PFSK-1 (cell line): Measurements from ENCODE around the gene ARHGAP27.

ENCODE experiments used
- FOXP2 ChIP-seq: optimal IDR thresholded peaks from 2 replicates; pipeline ENCODE3; 2011; ENCODE audit warnings: borderline replicate concordance, control low read depth, inconsistent platforms; ENCODE audit not compliant: insufficient read depth; ENCODE audit errors: extremely low read length, extremely low read depth
- POLR2AphosphoS5 ChIP-seq: IDR thresholded peaks from 2 replicates; pipeline ENCODE4 v1.6.1; 2012; ENCODE audit warnings: low read depth, mild to moderate bottlenecking, control low read depth, low read length, moderate library complexity
- REST ChIP-seq, 2 experiments: IDR thresholded peaks; 2 replicates each; pipeline versions ENCODE4 v1.6.1 to v1.8.0; 2011 to 2012; ENCODE audit warnings: low read depth in 2 of 2, low read length in 2 of 2, control low read depth in 1 of 2, inconsistent platforms in 1 of 2, mild to moderate bottlenecking in 1 of 2, moderate library complexity in 1 of 2; ENCODE audit not compliant: insufficient read depth in 1 of 2
- SIN3A ChIP-seq: IDR thresholded peaks from 2 replicates; pipeline ENCODE4 v1.6.1; 2012; ENCODE audit warnings: mild to moderate bottlenecking, low read length, moderate library complexity, borderline replicate concordance; ENCODE audit not compliant: insufficient read depth
- TAF1 ChIP-seq: IDR thresholded peaks from 2 replicates; pipeline ENCODE4 v1.6.1; 2012; ENCODE audit warnings: low read length, control low read depth, borderline replicate concordance; ENCODE audit not compliant: insufficient read depth

Gene ARHGAP27

GRCh38 chr17:45369421-45369820, 63.2 kb downstream of the ARHGAP27 start:
- no peak for TF ChIP-seq SIN3A
- no peak for TF ChIP-seq REST (IDR thresholded peaks at IDR 0.05; ENCODE audit: insufficient read depth in 1 of 2, low read depth in 2 of 2, low read length in 2 of 2)
- TF ChIP-seq TAF1, result no peak
- TF ChIP-seq POLR2AphosphoS5, result no peak
- TF ChIP-seq FOXP2, result no peak

- no peak for TF ChIP-seq REST (IDR thresholded peaks at IDR 0.05; ENCODE audit: insufficient read depth in 1 of 2, low read depth in 2 of 2, low read length in 2 of 2)
- TF ChIP-seq POLR2AphosphoS5, result no peak
- no peak for TF ChIP-seq SIN3A
- TF ChIP-seq FOXP2, result no peak
- no peak for TF ChIP-seq TAF1
Measured at GRCh38 chr17:45368651-45369050, 64.0 kb downstream of the ARHGAP27 start.

DNA sequence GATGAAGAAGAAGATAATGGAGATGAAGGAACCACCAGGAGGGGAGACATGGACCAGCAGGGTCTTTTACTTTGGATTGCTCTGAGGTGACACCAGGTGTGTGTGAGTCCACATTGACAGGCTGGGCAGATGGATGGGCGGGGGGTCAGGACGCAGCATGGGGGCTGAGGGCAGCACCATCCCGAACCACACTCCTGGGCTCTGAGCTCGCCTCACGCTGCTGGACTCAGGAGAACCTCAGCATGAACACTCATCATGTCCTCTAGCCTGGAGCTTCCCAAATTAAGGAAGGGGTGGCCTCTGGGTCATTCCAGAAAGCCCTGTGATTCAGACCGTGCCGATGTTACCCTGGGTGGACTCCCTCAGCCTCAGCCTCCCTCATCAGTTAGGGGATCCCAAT, 65.5 kb downstream of the ARHGAP27 start:
- TF ChIP-seq FOXP2, result no peak
- TF ChIP-seq TAF1, result no peak
- TF ChIP-seq SIN3A, result no peak
- no peak for TF ChIP-seq REST (IDR thresholded peaks at IDR 0.05; ENCODE audit: insufficient read depth in 1 of 2, low read depth in 2 of 2, low read length in 2 of 2)
- TF ChIP-seq POLR2AphosphoS5, result no peak

DNA sequence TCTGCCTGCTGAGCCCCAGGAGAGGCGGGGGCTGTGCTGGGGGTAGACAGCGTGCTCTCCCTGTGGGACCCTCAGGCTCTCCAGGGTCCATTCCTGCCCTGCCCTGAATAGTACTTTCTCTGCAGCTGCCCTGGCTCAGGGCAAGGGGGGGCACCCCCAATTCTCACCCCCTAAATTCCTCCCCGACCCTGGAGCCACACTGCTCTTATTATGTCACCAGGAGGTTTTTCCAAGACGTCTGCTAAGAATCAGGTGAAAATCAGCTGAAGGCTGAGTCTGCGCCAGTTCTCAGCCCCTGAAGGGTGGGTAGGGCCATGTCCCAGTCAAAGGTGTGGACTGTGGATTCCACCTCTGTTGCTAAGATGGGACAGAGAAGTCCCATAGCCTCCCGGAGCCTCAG, 66.0 kb downstream of the ARHGAP27 start:
- TF ChIP-seq POLR2AphosphoS5 (no peak), FOXP2 (no peak), REST (IDR thresholded peaks at IDR 0.05; ENCODE audit: insufficient read depth in 1 of 2, low read depth in 2 of 2, low read length in 2 of 2) (no peak), SIN3A (no peak), TAF1 (no peak)

- TF ChIP-seq REST (IDR thresholded peaks at IDR 0.05; ENCODE audit: insufficient read depth in 1 of 2, low read depth in 2 of 2, low read length in 2 of 2) (no peak), FOXP2 (no peak), POLR2AphosphoS5 (no peak), SIN3A (no peak), TAF1 (no peak)
Measured at GRCh38 chr17:45366049-45366448, 66.6 kb downstream of the ARHGAP27 start.
